K562 (cell line): ENCODE results near the gene PCED1B. TPM values are rescaled to one million over a fixed set of nuclear protein-coding genes. Genes with fewer than 3 reads are reported as not detected.
A peak's percentile ranks its signal among the peaks of the same experiment; 100 is the strongest.

Experiments
- CREM ChIP-seq: IDR thresholded peaks from 2 replicates; pipeline ENCODE4 v1.6.1; 2014; ENCODE audit warnings: antibody characterized with exemption, low read depth
- ESRRA ChIP-seq: fragments of 450-650 bp; IDR thresholded peaks from 2 replicates; pipeline ENCODE4 v1.6.1; 2014; ENCODE audit warnings: low read depth, mild to moderate bottlenecking, moderate library complexity, borderline replicate concordance
- ETV1 ChIP-seq: fragments of 450-650 bp; conservative IDR thresholded peaks from 2 replicates; pipeline ENCODE4 v1.6.1; 2016; ENCODE audit warnings: missing genetic modification characterization, control low read depth, low read depth, missing compliant biosample characterization
- HNRNPK ChIP-seq: fragments of 200-400 bp; formaldehyde crosslinking; IDR thresholded peaks from one replicate; pipeline ENCODE4 v1.6.1; 2018; ENCODE audit warnings: mild to moderate bottlenecking, low read depth, low read length; ENCODE audit not compliant: poor library complexity, severe bottlenecking
- KDM4B ChIP-seq, 2 experiments: fragments of 450-650 bp in 1 of 2; sonication (generic) in 1 of 2; IDR thresholded peaks; 2 replicates each; pipeline ENCODE4 v1.6.1; 2016 to 2017; ENCODE audit warnings: borderline replicate concordance in 2 of 2, antibody characterized with exemption in 1 of 2, low read depth in 1 of 2, mild to moderate bottlenecking in 1 of 2
- KDM5B ChIP-seq: fragments of 200-600 bp; sonication (generic); IDR thresholded peaks from 2 replicates; pipeline ENCODE4 v1.6.1; 2012; ENCODE audit warnings: low read depth, mild to moderate bottlenecking, moderate library complexity, low read length, control low read depth, inconsistent platforms; ENCODE audit not compliant: insufficient replicate concordance
- MXI1 ChIP-seq: IDR thresholded peaks from 2 replicates; pipeline ENCODE4 v1.6.1; 2011; ENCODE audit warnings: low read depth, mild to moderate bottlenecking, improper control_type of control experiment, low read length
- NR3C1 ChIP-seq: sonication (generic); formaldehyde crosslinking; IDR thresholded peaks from 2 replicates; pipeline ENCODE4 v1.8.1; 2022; ENCODE audit warnings: missing genetic modification reagents
- NRF1 ChIP-seq, 2 experiments: fragments of 450-650 bp; IDR thresholded peaks in 1 of 2; conservative IDR thresholded peaks in 1 of 2; 2 replicates each; pipeline ENCODE4 v1.6.1; 2014; ENCODE audit warnings: mild to moderate bottlenecking in 2 of 2
- POLR2G ChIP-seq: fragments of 200-400 bp; formaldehyde crosslinking; IDR thresholded peaks from 2 replicates; pipeline ENCODE4 v1.6.1; 2017; ENCODE audit warnings: low read depth, mild to moderate bottlenecking, antibody characterized with exemption, low read length, moderate library complexity
- RAD21 ChIP-seq, 2 experiments: fragments of 250-450 bp in 1 of 2; fragments of 450-650 bp in 1 of 2; sonication (Bioruptor Pico) in 1 of 2; formaldehyde crosslinking in 1 of 2; IDR thresholded peaks in 1 of 2; conservative IDR thresholded peaks in 1 of 2; 2 replicates each; pipeline versions ENCODE4 v1.4.0 to v1.8.0; 2020 to 2022; ENCODE audit warnings: mild to moderate bottlenecking in 2 of 2, moderate library complexity in 1 of 2
- RCOR1 ChIP-seq, 2 experiments: IDR thresholded peaks; 2 replicates each; pipeline ENCODE4 v1.6.1; 2012; ENCODE audit warnings: low read depth in 2 of 2, low read length in 2 of 2, borderline replicate concordance in 1 of 2, improper control_type of control experiment in 1 of 2
- SMARCA5 ChIP-seq: fragments of 450-650 bp; IDR thresholded peaks from 2 replicates; pipeline ENCODE4 v1.6.1; 2016
- SPI1 ChIP-seq: IDR thresholded peaks from 2 replicates; pipeline ENCODE4 v1.6.1; 2011; ENCODE audit warnings: low read depth, low read length, control low read depth, borderline replicate concordance
- TRIM24 ChIP-seq, 2 experiments: fragments of 450-650 bp; IDR thresholded peaks; 2 replicates each; pipeline ENCODE4 v1.6.1; 2016
- ZFP36 ChIP-seq: fragments of 150-350 bp; IDR thresholded peaks from 2 replicates; pipeline ENCODE4 v1.6.1; 2018; ENCODE audit warnings: low read length, low read depth; ENCODE audit not compliant: partially characterized antibody
- ZNF121 ChIP-seq: sonication (generic); formaldehyde crosslinking; conservative IDR thresholded peaks from 2 replicates; pipeline ENCODE4 v1.8.0; 2022; ENCODE audit warnings: missing genetic modification reagents
- polyA plus RNA-seq, 8 experiments: library from polyadenylated mRNA; depleted of rRNA in 4 of 8; stranded (reverse) in 5 of 8; unstranded in 3 of 8; fragments of >200 nt; fragmentation: Nextera tagmentation in 2 of 8; fragmentation: Illumina TruSeq in 1 of 8; extraction: Ambion mirVana in 2 of 8; extraction: Trizol in 1 of 8; gene quantifications; 2 replicates each; pipeline versions ENCODE4 v1.2.1 to v1.2.3, GENCODE V29; 2011 to 2014; ENCODE audit warnings: inconsistent platforms in 1 of 8, missing spikeins in 1 of 8
- total RNA-seq, 7 experiments: library from RNA; depleted of rRNA in 6 of 7; stranded (reverse); fragments of >200 nt in 6 of 7; fragmentation: Illumina TruSeq in 2 of 7; extraction: Trizol in 2 of 7; gene quantifications; 2 replicates each; pipeline versions ENCODE4 v1.2.1 to v1.2.3, GENCODE V29; 2011 to 2021; ENCODE audit warnings: low replicate concordance in 1 of 7
- TF ChIP-seq, protein P1 (sequence below): fragments of 450-650 bp; formaldehyde crosslinking; IDR thresholded peaks from 2 replicates; pipeline ENCODE4 v1.4.0; 2020; ENCODE audit warnings: mild to moderate bottlenecking, moderate library complexity
- TF ChIP-seq, protein P2 (sequence below): fragments of 450-650 bp; IDR thresholded peaks from 2 replicates; pipeline ENCODE4 v1.6.1; 2016
- TF ChIP-seq, protein P3 (sequence below): sonication (generic); formaldehyde crosslinking; IDR thresholded peaks from 2 replicates; pipeline ENCODE4 v1.8.0; 2023; ENCODE audit warnings: missing genetic modification reagents, mild to moderate bottlenecking, borderline replicate concordance

Gene PCED1B
- total and polyA plus RNA-seq, 9 of the 15 experiments (the other 6 are each of a cell fraction or from before 2014, with no cell fraction given): 1.2 to 9.3 (median 2.5) TPM

- peak in 1 of 2 experiments; percentile 70; a peak in 2 of 4 replicates for TF ChIP-seq RCOR1 (IDR thresholded peaks at IDR 0.05; ENCODE audit: borderline replicate concordance in 1 of 2, low read depth in 2 of 2, low read length in 2 of 2)
- TF ChIP-seq SPI1: peak; percentile 58; the same call in 1 of the 2 replicates
- TF ChIP-seq NR3C1 (CRISPR knock-in tag): no peak
- TF ChIP-seq, protein P1, sequence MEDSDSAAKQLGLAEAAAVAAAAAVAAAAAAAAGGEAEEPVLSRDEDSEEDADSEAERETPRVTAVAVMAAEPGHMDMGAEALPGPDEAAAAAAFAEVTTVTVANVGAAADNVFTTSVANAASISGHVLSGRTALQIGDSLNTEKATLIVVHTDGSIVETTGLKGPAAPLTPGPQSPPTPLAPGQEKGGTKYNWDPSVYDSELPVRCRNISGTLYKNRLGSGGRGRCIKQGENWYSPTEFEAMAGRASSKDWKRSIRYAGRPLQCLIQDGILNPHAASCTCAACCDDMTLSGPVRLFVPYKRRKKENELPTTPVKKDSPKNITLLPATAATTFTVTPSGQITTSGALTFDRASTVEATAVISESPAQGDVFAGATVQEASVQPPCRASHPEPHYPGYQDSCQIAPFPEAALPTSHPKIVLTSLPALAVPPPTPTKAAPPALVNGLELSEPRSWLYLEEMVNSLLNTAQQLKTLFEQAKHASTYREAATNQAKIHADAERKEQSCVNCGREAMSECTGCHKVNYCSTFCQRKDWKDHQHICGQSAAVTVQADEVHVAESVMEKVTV (CRISPR knock-in tag): no peak
- no peak for TF ChIP-seq POLR2G
- peak; percentile 60 for TF ChIP-seq ETV1
- peak; percentile 75; the same call in 1 of the 2 replicates for TF ChIP-seq MXI1
- TF ChIP-seq TRIM24 (IDR thresholded peaks at IDR 0.05): peak in 1 of 2 experiments; percentile 72; a peak in 2 of 4 replicates
- no peak for TF ChIP-seq ZNF121 (CRISPR knock-in tag)
- peak; percentile 34 to 39; a peak in 3 of 4 replicates for TF ChIP-seq NRF1 (conservative IDR thresholded peaks at IDR 0.05 in 1 of 2, IDR thresholded peaks at IDR 0.05 in 1 of 2)
- no peak for TF ChIP-seq KDM4B (IDR thresholded peaks at IDR 0.05; ENCODE audit: borderline replicate concordance in 2 of 2, low read depth in 1 of 2)
- TF ChIP-seq HNRNPK: no peak
- TF ChIP-seq SMARCA5: 0 out of 2 replicates have a peak, but pooled peaks have one; percentile 23
- TF ChIP-seq, protein P2, sequence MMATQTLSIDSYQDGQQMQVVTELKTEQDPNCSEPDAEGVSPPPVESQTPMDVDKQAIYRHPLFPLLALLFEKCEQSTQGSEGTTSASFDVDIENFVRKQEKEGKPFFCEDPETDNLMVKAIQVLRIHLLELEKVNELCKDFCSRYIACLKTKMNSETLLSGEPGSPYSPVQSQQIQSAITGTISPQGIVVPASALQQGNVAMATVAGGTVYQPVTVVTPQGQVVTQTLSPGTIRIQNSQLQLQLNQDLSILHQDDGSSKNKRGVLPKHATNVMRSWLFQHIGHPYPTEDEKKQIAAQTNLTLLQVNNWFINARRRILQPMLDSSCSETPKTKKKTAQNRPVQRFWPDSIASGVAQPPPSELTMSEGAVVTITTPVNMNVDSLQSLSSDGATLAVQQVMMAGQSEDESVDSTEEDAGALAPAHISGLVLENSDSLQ: peak; percentile 67
- TF ChIP-seq ESRRA: peak; percentile 8; the same call in 1 of the 2 replicates
- TF ChIP-seq RAD21 (CRISPR knock-in tag; conservative IDR thresholded peaks at IDR 0.05 in 1 of 2, IDR thresholded peaks at IDR 0.05 in 1 of 2): no peak
- TF ChIP-seq, protein P3, sequence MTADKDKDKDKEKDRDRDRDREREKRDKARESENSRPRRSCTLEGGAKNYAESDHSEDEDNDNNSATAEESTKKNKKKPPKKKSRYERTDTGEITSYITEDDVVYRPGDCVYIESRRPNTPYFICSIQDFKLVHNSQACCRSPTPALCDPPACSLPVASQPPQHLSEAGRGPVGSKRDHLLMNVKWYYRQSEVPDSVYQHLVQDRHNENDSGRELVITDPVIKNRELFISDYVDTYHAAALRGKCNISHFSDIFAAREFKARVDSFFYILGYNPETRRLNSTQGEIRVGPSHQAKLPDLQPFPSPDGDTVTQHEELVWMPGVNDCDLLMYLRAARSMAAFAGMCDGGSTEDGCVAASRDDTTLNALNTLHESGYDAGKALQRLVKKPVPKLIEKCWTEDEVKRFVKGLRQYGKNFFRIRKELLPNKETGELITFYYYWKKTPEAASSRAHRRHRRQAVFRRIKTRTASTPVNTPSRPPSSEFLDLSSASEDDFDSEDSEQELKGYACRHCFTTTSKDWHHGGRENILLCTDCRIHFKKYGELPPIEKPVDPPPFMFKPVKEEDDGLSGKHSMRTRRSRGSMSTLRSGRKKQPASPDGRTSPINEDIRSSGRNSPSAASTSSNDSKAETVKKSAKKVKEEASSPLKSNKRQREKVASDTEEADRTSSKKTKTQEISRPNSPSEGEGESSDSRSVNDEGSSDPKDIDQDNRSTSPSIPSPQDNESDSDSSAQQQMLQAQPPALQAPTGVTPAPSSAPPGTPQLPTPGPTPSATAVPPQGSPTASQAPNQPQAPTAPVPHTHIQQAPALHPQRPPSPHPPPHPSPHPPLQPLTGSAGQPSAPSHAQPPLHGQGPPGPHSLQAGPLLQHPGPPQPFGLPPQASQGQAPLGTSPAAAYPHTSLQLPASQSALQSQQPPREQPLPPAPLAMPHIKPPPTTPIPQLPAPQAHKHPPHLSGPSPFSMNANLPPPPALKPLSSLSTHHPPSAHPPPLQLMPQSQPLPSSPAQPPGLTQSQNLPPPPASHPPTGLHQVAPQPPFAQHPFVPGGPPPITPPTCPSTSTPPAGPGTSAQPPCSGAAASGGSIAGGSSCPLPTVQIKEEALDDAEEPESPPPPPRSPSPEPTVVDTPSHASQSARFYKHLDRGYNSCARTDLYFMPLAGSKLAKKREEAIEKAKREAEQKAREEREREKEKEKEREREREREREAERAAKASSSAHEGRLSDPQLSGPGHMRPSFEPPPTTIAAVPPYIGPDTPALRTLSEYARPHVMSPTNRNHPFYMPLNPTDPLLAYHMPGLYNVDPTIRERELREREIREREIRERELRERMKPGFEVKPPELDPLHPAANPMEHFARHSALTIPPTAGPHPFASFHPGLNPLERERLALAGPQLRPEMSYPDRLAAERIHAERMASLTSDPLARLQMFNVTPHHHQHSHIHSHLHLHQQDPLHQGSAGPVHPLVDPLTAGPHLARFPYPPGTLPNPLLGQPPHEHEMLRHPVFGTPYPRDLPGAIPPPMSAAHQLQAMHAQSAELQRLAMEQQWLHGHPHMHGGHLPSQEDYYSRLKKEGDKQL (CRISPR knock-in tag): no peak
- TF ChIP-seq KDM5B: no peak
- TF ChIP-seq ZFP36: peak; percentile 56
- TF ChIP-seq CREM: no peak
These were observed 76.8 kb downstream of the PCED1B start (continued) for GRCh38 chr12:47156167-47156736.
